ENCODE measurements around the gene SHCBP1L.

The SHCBP1L gene

GRCh38 chr1:182985876-182986275, 32.9 kb upstream of the SHCBP1L start:
- H3K14ac ChIP-seq (ENCODE audit: low read length in 2 of 2): no peak overlapping the region
- H3K4me3 ChIP-seq (ENCODE audit: insufficient read depth in 1 of 2, low read depth in 1 of 2, low read length in 2 of 2): no peak overlapping the region
- no peaks in the 10 kb centered on the region for H3K9me3 ChIP-seq (ENCODE audit: control insufficient read depth, low read length)
- no peak overlapping the region for H2BK12ac ChIP-seq (ENCODE audit: low read length in 2 of 2)
- DNase-seq: no peak
- H2AFZ ChIP-seq (ENCODE audit: low read depth, low read length): no peak overlapping the region
- H3K9ac ChIP-seq (ENCODE audit: low read length): no peak overlapping the region
- no peak overlapping the region for H3K4me2 ChIP-seq (ENCODE audit: low read length, poor library complexity, severe bottlenecking)
- H3K4me1 ChIP-seq (ENCODE audit: control insufficient read depth, insufficient read depth, low read depth, low read length): peaks cover 3% of the 10 kb centered on the region
- H3K79me1 ChIP-seq (replicated peaks; ENCODE audit: low read length, poor library complexity, severe bottlenecking): no peaks in the 10 kb centered on the region
- H4K8ac ChIP-seq (ENCODE audit: low read length): no peak overlapping the region
- no peak overlapping the region for H2BK15ac ChIP-seq (ENCODE audit: low read depth, poor library complexity, severe bottlenecking)
- H3K27me3 ChIP-seq (ENCODE audit: control insufficient read depth in 1 of 2, insufficient read depth in 1 of 2, low read length in 2 of 2): no peaks in the 10 kb centered on the region
- no peak overlapping the region for H2BK5ac ChIP-seq (ENCODE audit: low read depth, low read length, poor library complexity, severe bottlenecking)
- H3K27ac ChIP-seq (ENCODE audit: low read length, poor library complexity, severe bottlenecking): no peak overlapping the region
- H3K4ac ChIP-seq (ENCODE audit: low read depth in 1 of 2, low read length in 2 of 2): no peak overlapping the region
- H4K91ac ChIP-seq (ENCODE audit: low read length): no peak overlapping the region
- no peaks in the 10 kb centered on the region for H3K36me3 ChIP-seq (ENCODE audit: control insufficient read depth in 1 of 2, insufficient read depth in 2 of 2, low read depth in 1 of 2, low read length in 2 of 2)
- no peak overlapping the region for H2AK5ac ChIP-seq (ENCODE audit: low read length, severe bottlenecking)
- no peak overlapping the region for H2BK120ac ChIP-seq (ENCODE audit: low read depth, low read length)
- H3K23ac ChIP-seq (ENCODE audit: low read length in 2 of 2): no peak overlapping the region
- no CpG with 5 or more reads among the region's 1 CpG for WGBS
- no peak overlapping the region for H3K18ac ChIP-seq (ENCODE audit: low read depth in 1 of 2, low read length in 2 of 2)

- Histone ChIP-seq H3K23ac (ENCODE audit: low read length in 2 of 2) (no peak overlapping the region), H2BK120ac (ENCODE audit: low read depth, low read length) (no peak overlapping the region), H4K8ac (ENCODE audit: low read length) (no peak overlapping the region), H3K27ac (ENCODE audit: low read length, poor library complexity, severe bottlenecking) (no peak overlapping the region), H2BK15ac (ENCODE audit: low read depth, poor library complexity, severe bottlenecking) (no peak overlapping the region), H4K91ac (ENCODE audit: low read length) (no peak overlapping the region), H2BK12ac (ENCODE audit: low read length in 2 of 2) (no peak overlapping the region), H3K9ac (ENCODE audit: low read length) (no peak overlapping the region), H3K14ac (ENCODE audit: low read length in 2 of 2) (no peak overlapping the region), H3K36me3 (ENCODE audit: control insufficient read depth in 1 of 2, insufficient read depth in 2 of 2, low read depth in 1 of 2, low read length in 2 of 2) (no peaks in the 10 kb centered on the region), H3K79me1 (replicated peaks; ENCODE audit: low read length, poor library complexity, severe bottlenecking) (no peaks in the 10 kb centered on the region), H3K4me2 (ENCODE audit: low read length, poor library complexity, severe bottlenecking) (no peak overlapping the region), H3K18ac (ENCODE audit: low read depth in 1 of 2, low read length in 2 of 2) (no peak overlapping the region), H3K27me3 (ENCODE audit: control insufficient read depth in 1 of 2, insufficient read depth in 1 of 2, low read length in 2 of 2) (no peaks in the 10 kb centered on the region), H2BK5ac (ENCODE audit: low read depth, low read length, poor library complexity, severe bottlenecking) (no peak overlapping the region), H2AK5ac (ENCODE audit: low read length, severe bottlenecking) (no peak overlapping the region), H2AFZ (ENCODE audit: low read depth, low read length) (no peak overlapping the region), H3K4ac (ENCODE audit: low read depth in 1 of 2, low read length in 2 of 2) (no peak overlapping the region), H3K9me3 (ENCODE audit: control insufficient read depth, low read length) (no peaks in the 10 kb centered on the region), H3K4me1 (ENCODE audit: control insufficient read depth, insufficient read depth, low read depth, low read length) (no peaks in the 10 kb centered on the region), H3K4me3 (ENCODE audit: insufficient read depth in 1 of 2, low read depth in 1 of 2, low read length in 2 of 2) (no peak overlapping the region)
- 100% methylated on average over 1 of the region's 1 CpG for WGBS
- DNase-seq: no peak
Measured at GRCh38 chr1:182984621-182985020, 31.7 kb upstream of the SHCBP1L start.

GRCh38 chr1:182984138-182984537, 31.2 kb upstream of the SHCBP1L start:
- Histone ChIP-seq H3K4ac (ENCODE audit: low read depth in 1 of 2, low read length in 2 of 2) (no peak overlapping the region), H3K14ac (ENCODE audit: low read length in 2 of 2) (no peak overlapping the region), H2BK12ac (ENCODE audit: low read length in 2 of 2) (no peak overlapping the region), H3K23ac (ENCODE audit: low read length in 2 of 2) (no peak overlapping the region), H3K18ac (ENCODE audit: low read depth in 1 of 2, low read length in 2 of 2) (no peak overlapping the region), H3K27ac (ENCODE audit: low read length, poor library complexity, severe bottlenecking) (no peak overlapping the region), H3K4me2 (ENCODE audit: low read length, poor library complexity, severe bottlenecking) (no peak overlapping the region), H3K9me3 (ENCODE audit: control insufficient read depth, low read length) (no peaks in the 10 kb centered on the region), H3K36me3 (ENCODE audit: control insufficient read depth in 1 of 2, insufficient read depth in 2 of 2, low read depth in 1 of 2, low read length in 2 of 2) (no peaks in the 10 kb centered on the region), H2AFZ (ENCODE audit: low read depth, low read length) (no peak overlapping the region), H2AK5ac (ENCODE audit: low read length, severe bottlenecking) (no peak overlapping the region), H3K9ac (ENCODE audit: low read length) (no peak overlapping the region), H3K4me3 (ENCODE audit: insufficient read depth in 1 of 2, low read depth in 1 of 2, low read length in 2 of 2) (no peak overlapping the region), H2BK15ac (ENCODE audit: low read depth, poor library complexity, severe bottlenecking) (no peak overlapping the region), H3K79me1 (replicated peaks; ENCODE audit: low read length, poor library complexity, severe bottlenecking) (no peaks in the 10 kb centered on the region), H4K91ac (ENCODE audit: low read length) (no peak overlapping the region), H3K27me3 (ENCODE audit: control insufficient read depth in 1 of 2, insufficient read depth in 1 of 2, low read length in 2 of 2) (no peaks in the 10 kb centered on the region), H4K8ac (ENCODE audit: low read length) (no peak overlapping the region), H3K4me1 (ENCODE audit: control insufficient read depth, insufficient read depth, low read depth, low read length) (no peaks in the 10 kb centered on the region), H2BK5ac (ENCODE audit: low read depth, low read length, poor library complexity, severe bottlenecking) (no peak overlapping the region), H2BK120ac (ENCODE audit: low read depth, low read length) (no peak overlapping the region)
- no peak for DNase-seq
- 97% methylated on average over 3 of the region's 7 CpGs for WGBS

- H2BK5ac ChIP-seq (ENCODE audit: low read depth, low read length, poor library complexity, severe bottlenecking): no peak overlapping the region
- no peak overlapping the region for H4K91ac ChIP-seq (ENCODE audit: low read length)
- H3K4ac ChIP-seq (ENCODE audit: low read depth in 1 of 2, low read length in 2 of 2): no peak overlapping the region
- H2AK5ac ChIP-seq (ENCODE audit: low read length, severe bottlenecking): no peak overlapping the region
- H2BK12ac ChIP-seq (ENCODE audit: low read length in 2 of 2): no peak overlapping the region
- H3K14ac ChIP-seq (ENCODE audit: low read length in 2 of 2): no peak overlapping the region
- no peaks in the 10 kb centered on the region for H3K79me1 ChIP-seq (replicated peaks; ENCODE audit: low read length, poor library complexity, severe bottlenecking)
- H2BK15ac ChIP-seq (ENCODE audit: low read depth, poor library complexity, severe bottlenecking): no peak overlapping the region
- no peak overlapping the region for H3K27ac ChIP-seq (ENCODE audit: low read length, poor library complexity, severe bottlenecking)
- no peak overlapping the region for H3K23ac ChIP-seq (ENCODE audit: low read length in 2 of 2)
- H3K4me2 ChIP-seq (ENCODE audit: low read length, poor library complexity, severe bottlenecking): no peak overlapping the region
- H3K9ac ChIP-seq (ENCODE audit: low read length): no peak overlapping the region
- H2AFZ ChIP-seq (ENCODE audit: low read depth, low read length): no peak overlapping the region
- no peak overlapping the region for H3K18ac ChIP-seq (ENCODE audit: low read depth in 1 of 2, low read length in 2 of 2)
- H3K27me3 ChIP-seq (ENCODE audit: control insufficient read depth in 1 of 2, insufficient read depth in 1 of 2, low read length in 2 of 2): no peaks in the 10 kb centered on the region
- DNase-seq: no peak
- H3K4me1 ChIP-seq (ENCODE audit: control insufficient read depth, insufficient read depth, low read depth, low read length): no peaks in the 10 kb centered on the region
- no peak overlapping the region for H2BK120ac ChIP-seq (ENCODE audit: low read depth, low read length)
- 97% methylated on average over 4 of the region's 6 CpGs for WGBS
- H3K9me3 ChIP-seq (ENCODE audit: control insufficient read depth, low read length): no peaks in the 10 kb centered on the region
- H4K8ac ChIP-seq (ENCODE audit: low read length): no peak overlapping the region
- no peak overlapping the region for H3K4me3 ChIP-seq (ENCODE audit: insufficient read depth in 1 of 2, low read depth in 1 of 2, low read length in 2 of 2)
- no peaks in the 10 kb centered on the region for H3K36me3 ChIP-seq (ENCODE audit: control insufficient read depth in 1 of 2, insufficient read depth in 2 of 2, low read depth in 1 of 2, low read length in 2 of 2)
Measured at GRCh38 chr1:182978151-182978853, 25.3 kb upstream of the SHCBP1L start.
